Parietal lobe (tissue), 2 donors: ENCODE data around the gene MCCD1. TPM values are rescaled to one million over a fixed set of nuclear protein-coding genes. Genes with fewer than 3 reads are reported as not detected.
A peak's percentile ranks its signal among the peaks of the same experiment; 100 is the strongest.

Experiments
- small RNA-seq: library from RNA; depleted of rRNA; stranded (forward); fragments of <200 nt; gene quantifications from one replicate; pipeline ENCODE3, GENCODE V24; 2014; ENCODE audit warnings: low replicate concordance
- total RNA-seq: library from RNA; depleted of rRNA; stranded (reverse); fragments of >200 nt; gene quantifications from one replicate; pipeline ENCODE4 v1.2.3, GENCODE V29; 2014

MCCD1 gene, protein sequence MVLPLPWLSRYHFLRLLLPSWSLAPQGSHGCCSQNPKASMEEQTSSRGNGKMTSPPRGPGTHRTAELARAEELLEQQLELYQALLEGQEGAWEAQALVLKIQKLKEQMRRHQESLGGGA
- not detected for total RNA-seq

GRCh38 chr6:31528821-31529328, at the start of gene MCCD1:
MCCD1 (plus strand) TSS chr6:31528962; CDS start chr6:31529015, 53 bp downstream.

GRCh38 chr6:31497531-31498476, 31.0 kb upstream of the MCCD1 start, which contains the start of gene MICB:
MICB (plus strand) TSS chr6:31498145; CDS start chr6:31498194, 49 bp downstream.

DNA sequence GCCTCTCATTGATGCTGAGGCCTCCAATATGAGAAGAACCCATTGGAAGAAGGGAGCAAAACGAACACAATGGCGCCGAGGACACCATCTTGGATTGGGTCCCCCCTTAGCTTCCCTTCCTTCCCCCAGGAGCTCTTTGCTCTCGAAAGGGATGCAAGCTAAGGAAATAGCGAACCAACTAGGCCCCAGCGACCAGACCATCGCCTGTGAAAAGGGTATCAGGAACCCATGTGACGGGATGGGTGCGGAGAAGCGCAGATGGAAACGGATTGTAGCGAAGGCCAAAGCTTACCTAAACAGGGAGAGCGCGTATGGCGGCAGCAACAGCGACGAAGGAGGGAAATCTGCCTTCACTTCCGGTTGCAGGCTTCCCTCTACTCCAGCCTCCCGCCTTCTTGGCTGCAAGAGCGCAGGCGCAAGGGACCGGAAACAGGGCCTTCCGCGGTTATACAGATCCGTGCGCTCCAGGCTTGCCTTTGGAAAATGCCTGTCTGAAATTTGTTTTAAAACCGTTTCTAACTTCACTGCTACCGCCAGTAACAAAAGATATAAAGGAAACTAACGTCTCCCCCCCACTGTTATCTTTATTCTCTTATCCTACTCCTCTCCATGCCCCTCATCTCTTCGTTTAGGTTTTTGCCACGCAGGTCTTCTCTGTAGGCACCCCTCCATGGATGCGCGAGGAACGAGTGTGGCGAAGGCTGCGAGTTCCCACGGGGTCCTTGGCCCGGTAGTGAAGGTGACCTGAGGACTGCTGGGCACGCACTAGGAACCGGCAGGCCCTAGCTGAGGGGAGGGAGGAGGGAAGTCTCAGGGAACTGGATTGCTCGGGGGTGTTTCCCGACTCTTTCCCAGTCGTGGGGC, 13.1 kb downstream of the MCCD1 start, which contains the start of gene DDX39B:
Gene DDX39B (minus strand): TSS at position 346 of the 864 bp plus-strand sequence. CDS start 1,471 bp downstream, outside the sequence.

GRCh38 chr6:31546339-31546957, 17.7 kb downstream of the MCCD1 start, which contains the start of gene ATP6V1G2:
ATP6V1G2 (minus strand) TSS chr6:31546608; CDS start chr6:31546559, 49 bp downstream.

GRCh38 chr6:31546958-31547726, 18.4 kb downstream of the MCCD1 start, which contains the start of gene NFKBIL1:
NFKBIL1 (plus strand) TSS chr6:31547608; CDS start chr6:31547695, 87 bp downstream.

GRCh38 chr6:31572041-31572911, 43.5 kb downstream of the MCCD1 start, which contains the start of gene LTA:
LTA (plus strand) TSS chr6:31572289; CDS start chr6:31572743, 454 bp downstream.

GRCh38 chr6:31575335-31575901, 46.7 kb downstream of the MCCD1 start, which contains the start of gene TNF:
TNF (plus strand) TSS chr6:31575565; CDS start chr6:31575742, 177 bp downstream.

Small RNA genes within 50 kb of the gene (small RNA-seq; reads per million reads assigned to genes)
- gene AL663061.1 = not detected
- not detected for gene RF00019
- 396 reads per million, percentile 97 among the genes with 10 or more reads in this experiment for gene SNORD117
- not detected for gene SNORD84

Other genes with a start within 250 kb of the MCCD1 start
- 15.0 TPM for gene HLA-B, start 171.8 kb upstream of the MCCD1 start, total RNA-seq
- 0.63 TPM for gene MICA, start 125.4 kb upstream of the MCCD1 start, total RNA-seq
- gene MICB, start 30.8 kb upstream of the MCCD1 start, total RNA-seq = 0.31 TPM
- 296 TPM for gene DDX39B, start 13.0 kb downstream of the MCCD1 start, total RNA-seq
- gene ATP6V1G2, start 17.6 kb downstream of the MCCD1 start, total RNA-seq = 58.8 TPM
- 15.3 TPM for gene NFKBIL1, start 18.6 kb downstream of the MCCD1 start, total RNA-seq
- gene LTA, start 43.3 kb downstream of the MCCD1 start, total RNA-seq = not detected
- not detected for gene TNF, start 46.6 kb downstream of the MCCD1 start, total RNA-seq
- not detected for gene LTB, start 53.5 kb downstream of the MCCD1 start, total RNA-seq
- gene LST1, start 57.3 kb downstream of the MCCD1 start, total RNA-seq = not detected
- not detected for gene NCR3, start 64.0 kb downstream of the MCCD1 start, total RNA-seq
- gene AIF1, start 86.3 kb downstream of the MCCD1 start, total RNA-seq = 3.4 TPM
- gene PRRC2A, start 91.8 kb downstream of the MCCD1 start, total RNA-seq = 94.8 TPM
- 177 TPM for gene BAG6, start 123.7 kb downstream of the MCCD1 start, total RNA-seq
- gene APOM, start 126.9 kb downstream of the MCCD1 start, total RNA-seq = 2.2 TPM
- gene C6orf47, start 131.8 kb downstream of the MCCD1 start, total RNA-seq = 17.2 TPM
- 11.3 TPM for gene GPANK1, start 136.0 kb downstream of the MCCD1 start, total RNA-seq
- gene CSNK2B, start 137.1 kb downstream of the MCCD1 start, total RNA-seq = 83.6 TPM
- gene LY6G5B, start 141.0 kb downstream of the MCCD1 start, total RNA-seq = 13.5 TPM
- gene LY6G5C, start 152.1 kb downstream of the MCCD1 start, total RNA-seq = 5.6 TPM
- gene ABHD16A, start 174.4 kb downstream of the MCCD1 start, total RNA-seq = 67.9 TPM
- not detected for gene LY6G6F, start 177.9 kb downstream of the MCCD1 start, total RNA-seq
- not detected for gene LY6G6D, start 186.4 kb downstream of the MCCD1 start, total RNA-seq
- gene LY6G6C, start 192.8 kb downstream of the MCCD1 start, total RNA-seq = not detected
- gene MPIG6B, start 194.4 kb downstream of the MCCD1 start, total RNA-seq = not detected
- gene DDAH2, start 200.3 kb downstream of the MCCD1 start, total RNA-seq = 126 TPM
- gene CLIC1, start 207.6 kb downstream of the MCCD1 start, total RNA-seq = 20.0 TPM
- 14.1 TPM for gene MSH5, start 211.0 kb downstream of the MCCD1 start, total RNA-seq
- gene SAPCD1, start 233.7 kb downstream of the MCCD1 start, total RNA-seq = 1.3 TPM
- gene VWA7, start 248.4 kb downstream of the MCCD1 start, total RNA-seq = 0.31 TPM